GM13977 (cell line): Measurements from ENCODE around the gene WFDC9.
A peak's percentile ranks its signal among the peaks of the same experiment; 100 is the strongest.
"Not testable (repeated sequence)": the region's sequence is repeated elsewhere in the genome, so short reads cannot be mapped to it uniquely, and the experiment has no call there.

ENCODE experiments used
- DNase-seq: peaks from one replicate; pipeline ENCODE4 v3.0.0; 2012; ENCODE audit warnings: low spot score
- in situ Hi-C: fragments of 300-500 bp; cut with MboI; formaldehyde crosslinking; loops from one replicate; pipeline ENCODE4 v1.12.0; 2022; ENCODE audit warnings: low sequenced_read_pairs, low pct_unique_long_range_greater_than_20kb, mixed read lengths, inconsistent platforms; ENCODE audit not compliant: unreplicated experiment
- TF ChIP-seq, protein P1 (sequence below): IDR thresholded peaks from 2 replicates; pipeline ENCODE4 v1.5.1; 2012; ENCODE audit warnings: mild to moderate bottlenecking, control low read depth; ENCODE audit not compliant: insufficient read depth; ENCODE audit errors: extremely low read depth, missing control alignments

The WFDC9 gene

DNA sequence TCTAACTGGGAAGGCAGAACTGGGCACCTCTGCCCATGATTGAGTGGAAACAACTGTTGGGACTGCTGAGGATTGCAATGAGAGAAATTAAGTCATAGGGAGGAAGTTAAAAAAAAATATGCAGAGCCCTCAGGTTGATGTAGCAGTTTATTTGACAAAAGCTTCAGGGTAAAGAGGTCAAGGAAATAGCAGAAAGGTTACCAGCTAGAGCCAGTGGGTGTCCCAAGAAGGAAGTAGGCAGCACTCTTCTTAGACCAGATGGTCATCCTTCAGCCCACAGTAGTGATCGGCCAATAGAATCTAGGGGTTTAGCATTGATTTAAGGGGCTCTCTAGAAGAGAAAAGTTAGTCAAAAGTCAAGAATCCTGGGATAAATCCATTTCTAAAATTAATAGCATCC is 23.3 kb downstream of the WFDC9 start:
- in situ Hi-C loops, result no loop called here
- no peak for DNase-seq
- TF ChIP-seq, protein P1, sequence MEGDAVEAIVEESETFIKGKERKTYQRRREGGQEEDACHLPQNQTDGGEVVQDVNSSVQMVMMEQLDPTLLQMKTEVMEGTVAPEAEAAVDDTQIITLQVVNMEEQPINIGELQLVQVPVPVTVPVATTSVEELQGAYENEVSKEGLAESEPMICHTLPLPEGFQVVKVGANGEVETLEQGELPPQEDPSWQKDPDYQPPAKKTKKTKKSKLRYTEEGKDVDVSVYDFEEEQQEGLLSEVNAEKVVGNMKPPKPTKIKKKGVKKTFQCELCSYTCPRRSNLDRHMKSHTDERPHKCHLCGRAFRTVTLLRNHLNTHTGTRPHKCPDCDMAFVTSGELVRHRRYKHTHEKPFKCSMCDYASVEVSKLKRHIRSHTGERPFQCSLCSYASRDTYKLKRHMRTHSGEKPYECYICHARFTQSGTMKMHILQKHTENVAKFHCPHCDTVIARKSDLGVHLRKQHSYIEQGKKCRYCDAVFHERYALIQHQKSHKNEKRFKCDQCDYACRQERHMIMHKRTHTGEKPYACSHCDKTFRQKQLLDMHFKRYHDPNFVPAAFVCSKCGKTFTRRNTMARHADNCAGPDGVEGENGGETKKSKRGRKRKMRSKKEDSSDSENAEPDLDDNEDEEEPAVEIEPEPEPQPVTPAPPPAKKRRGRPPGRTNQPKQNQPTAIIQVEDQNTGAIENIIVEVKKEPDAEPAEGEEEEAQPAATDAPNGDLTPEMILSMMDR, result no peak

DNA sequence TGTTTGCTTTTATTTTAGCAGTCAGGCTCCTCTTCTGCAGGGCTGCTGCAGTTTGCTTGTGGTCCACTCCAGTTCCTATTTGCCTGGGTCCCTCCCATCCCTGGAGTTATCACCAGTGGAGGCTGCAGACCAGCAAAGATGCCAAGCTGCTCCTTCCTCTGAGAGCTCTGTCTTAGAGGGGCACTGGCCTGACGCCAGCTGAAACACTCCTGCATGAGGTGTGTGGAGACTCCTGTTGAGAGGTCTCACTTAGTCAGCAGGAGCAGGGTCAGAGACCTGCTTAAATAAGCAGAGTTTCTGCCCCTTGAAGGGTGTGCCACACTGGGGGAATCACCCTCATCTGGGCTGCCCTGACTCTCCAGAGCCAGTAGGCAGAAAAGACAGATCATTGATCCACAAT is 35.8 kb downstream of the WFDC9 start:
- in situ Hi-C loops, result loop anchor here (25.0 kb wide), 1 partner anchor 167 kb away; no protein-coding TSS in a partner anchor
- no peak for DNase-seq
- TF ChIP-seq, protein P1, result no peak

DNA sequence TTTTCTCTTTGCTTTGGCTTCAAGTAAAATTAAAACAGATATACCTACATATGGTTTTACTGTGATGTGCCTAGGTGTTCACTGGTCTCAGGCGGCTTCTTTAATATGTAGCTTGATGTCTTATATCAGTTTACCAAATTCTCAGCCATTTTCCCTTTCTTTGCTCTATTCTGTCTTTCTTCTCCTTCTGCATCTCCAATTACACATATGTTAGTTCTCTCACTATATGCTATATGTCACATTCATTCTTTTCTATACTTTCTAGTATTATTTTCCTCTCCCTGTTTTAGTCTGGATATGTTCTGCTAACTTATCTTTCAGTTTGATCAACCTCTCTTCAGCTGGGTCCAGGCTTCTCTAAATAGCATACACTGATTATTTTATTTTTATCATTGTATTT is 37.6 kb downstream of the WFDC9 start:
- in situ Hi-C loops, result loop anchor here (25.0 kb wide), 1 partner anchor 169 kb away; no protein-coding TSS in a partner anchor
- TF ChIP-seq, protein P1, result no peak
- no peak for DNase-seq

DNA sequence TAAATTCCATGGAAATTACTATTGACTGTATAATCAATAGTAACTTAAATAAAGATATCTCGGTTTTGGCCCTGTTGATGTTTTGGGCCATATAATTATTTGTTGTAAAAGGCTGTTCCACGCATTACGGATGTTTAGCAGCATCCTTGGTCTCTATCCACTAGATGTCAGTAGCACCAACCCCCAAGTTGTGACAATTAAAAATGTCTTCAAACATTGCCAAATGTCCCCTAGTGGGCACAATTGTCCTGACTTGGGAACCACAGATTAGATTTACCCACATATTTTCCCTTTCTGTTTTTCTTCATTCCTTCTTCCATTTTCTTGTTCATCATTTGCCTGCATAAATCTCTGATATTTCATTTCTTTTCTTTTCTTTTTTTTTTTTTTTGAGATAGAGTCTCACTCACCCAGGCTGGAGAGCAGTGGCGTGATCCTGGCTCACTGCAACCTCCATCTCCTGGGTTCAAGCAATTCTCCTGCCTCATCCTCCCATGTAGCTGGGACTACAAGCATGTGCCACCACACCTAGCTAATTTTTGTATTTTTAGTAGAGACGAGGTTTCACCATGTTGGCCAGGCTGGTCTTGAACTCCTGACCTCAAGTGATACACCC is 38.4 kb downstream of the WFDC9 start:
- in situ Hi-C loops, result loop anchor here (25.0 kb wide), 1 partner anchor 170 kb away; no protein-coding TSS in a partner anchor
- TF ChIP-seq, protein P1, result peak; percentile 74
- DNase-seq, result peak; percentile 37

DNA sequence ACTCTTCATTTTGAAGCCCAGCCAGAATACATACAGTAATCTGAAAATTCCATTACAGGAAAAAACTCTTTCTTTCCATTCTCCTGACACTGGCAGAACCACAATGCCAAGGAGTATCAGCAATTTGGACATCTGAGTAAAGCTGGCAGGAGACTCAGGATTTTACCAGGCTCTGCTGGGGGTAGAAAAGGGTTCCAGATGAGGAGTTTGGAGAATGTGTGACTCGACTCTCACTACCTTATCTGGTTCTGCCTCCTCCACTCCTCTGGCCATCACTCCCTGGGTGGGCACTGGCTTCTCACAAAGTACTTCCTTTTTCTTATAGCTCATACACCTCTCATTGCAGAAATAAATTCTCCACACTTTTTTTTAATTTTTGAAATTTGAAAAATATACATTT is 41.4 kb downstream of the WFDC9 start:
- in situ Hi-C loops, result loop anchor here (25.0 kb wide), 1 partner anchor 173 kb away; no protein-coding TSS in a partner anchor
- no peak for DNase-seq
- TF ChIP-seq, protein P1, result no peak

DNA sequence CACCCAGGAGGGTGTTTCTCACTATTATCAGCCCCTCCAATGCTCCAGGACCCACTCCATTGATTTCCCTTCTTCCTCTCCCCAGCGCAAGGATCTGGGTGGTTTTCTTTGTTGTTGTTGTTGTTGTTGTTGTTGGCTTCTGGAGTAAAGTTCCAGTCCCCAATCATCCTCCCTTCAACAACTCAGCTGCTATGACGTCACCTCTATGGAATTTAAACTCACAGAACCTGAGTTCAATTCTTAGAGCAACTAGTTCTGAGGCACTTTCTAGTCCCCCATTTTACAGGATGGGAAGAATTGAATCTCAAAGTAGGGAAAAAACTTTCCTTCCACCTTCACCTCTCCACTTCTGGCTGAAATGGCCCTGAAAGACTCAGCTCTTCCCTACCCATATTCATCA is 42.3 kb downstream of the WFDC9 start:
- DNase-seq, result no peak
- TF ChIP-seq, protein P1, result no peak
- in situ Hi-C loops, result loop anchor here (25.0 kb wide), 1 partner anchor 174 kb away; no protein-coding TSS in a partner anchor

DNA sequence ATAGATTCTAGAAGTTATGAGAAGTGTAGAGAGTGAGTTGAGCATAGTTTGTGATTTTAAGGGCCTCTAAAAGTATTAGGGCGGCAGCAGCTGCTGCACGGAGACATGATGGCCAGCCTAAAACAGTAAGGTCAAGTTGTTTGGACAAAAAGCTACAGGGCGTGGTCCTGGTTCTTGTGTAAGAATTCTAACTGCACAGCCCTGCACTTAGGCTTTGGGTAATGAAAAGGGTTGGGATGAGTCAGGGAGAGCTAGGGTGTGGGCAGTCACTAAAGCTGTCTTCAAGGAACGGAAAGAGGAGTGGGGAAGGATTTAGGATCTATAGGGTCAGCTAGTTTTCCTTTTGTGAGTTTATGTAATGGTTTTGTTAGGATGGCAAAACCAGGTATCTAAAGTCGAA is 45.1 kb downstream of the WFDC9 start:
- in situ Hi-C loops, result loop anchor here (25.0 kb wide), 1 partner anchor 176 kb away; no protein-coding TSS in a partner anchor

DNA sequence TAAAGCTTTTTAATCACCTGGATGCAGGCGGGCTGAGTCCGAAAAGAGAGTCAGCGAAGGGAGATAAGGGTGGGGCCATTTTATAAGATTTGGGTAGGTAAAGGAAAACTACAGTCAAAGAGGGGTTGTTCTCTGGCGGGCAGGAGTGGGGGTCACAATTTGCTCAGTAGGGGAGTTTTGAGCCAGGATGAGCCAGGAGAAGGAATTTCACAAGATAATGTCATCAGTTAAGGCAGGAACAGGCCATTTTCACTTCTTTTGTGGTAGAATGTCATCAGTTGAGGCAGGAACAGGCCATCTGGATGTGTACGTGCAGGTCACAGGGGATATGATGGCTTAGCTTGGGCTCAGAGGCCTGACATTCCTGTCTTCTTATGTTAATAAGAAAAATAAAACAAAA is 46.8 kb downstream of the WFDC9 start:
- not testable (repeated sequence) for DNase-seq
- in situ Hi-C loops, result loop anchor here (25.0 kb wide), 1 partner anchor 178 kb away; no protein-coding TSS in a partner anchor

More for the DNA sequence above, 45.1 kb downstream of the WFDC9 start:
- not testable (repeated sequence) for DNase-seq
